CD14-positive monocyte (primary cell): ENCODE data around the gene MTSS2. TPM values are rescaled to one million over a fixed set of nuclear protein-coding genes. Genes with fewer than 3 reads are reported as not detected.

ENCODE experiments used
- DNase-seq, 3 donors: peaks; one replicate each; pipeline ENCODE4 v3.0.0-alpha.2; 2011 to 2022
- H2AFZ ChIP-seq: 2 replicates; pipeline ENCODE4 v1.6.0; 2012; ENCODE audit warnings: mild to moderate bottlenecking, low read depth, low read length, inconsistent platforms; ENCODE audit not compliant: insufficient read depth, poor library complexity, severe bottlenecking
- H3K27ac ChIP-seq, 2 donors: 1 replicate in 1 of 2; 2 replicates in 1 of 2; pipeline ENCODE4 v1.5.1; 2012 to 2013; ENCODE audit warnings: low read length in 2 of 2, control low read depth in 1 of 2, inconsistent platforms in 1 of 2, low read depth in 1 of 2, mild to moderate bottlenecking in 1 of 2
- H3K27me3 ChIP-seq, 2 donors: one replicate each; pipeline versions ENCODE4 v1.6.0 to v1.6.1; 2011 to 2013; ENCODE audit warnings: low read length in 2 of 2; ENCODE audit not compliant: control insufficient read depth in 2 of 2, insufficient read depth in 2 of 2
- H3K36me3 ChIP-seq, 2 donors: replicated peaks in 1 of 2; 1 replicate in 1 of 2; 2 replicates in 1 of 2; pipeline versions ENCODE4 v1.5.1 to v1.6.1; 2012 to 2013; ENCODE audit warnings: low read length in 2 of 2, control low read depth in 1 of 2, inconsistent platforms in 1 of 2, mild to moderate bottlenecking in 1 of 2; ENCODE audit not compliant: insufficient read depth in 2 of 2, control insufficient read depth in 1 of 2
- H3K4me1 ChIP-seq, 2 donors: 1 replicate in 1 of 2; 2 replicates in 1 of 2; pipeline versions ENCODE4 v1.5.1 to v1.6.1; 2012 to 2013; ENCODE audit warnings: low read length in 2 of 2, control low read depth in 1 of 2, inconsistent platforms in 1 of 2, mild to moderate bottlenecking in 1 of 2, moderate library complexity in 1 of 2; ENCODE audit not compliant: insufficient read depth in 2 of 2, control insufficient read depth in 1 of 2
- H3K4me2 ChIP-seq: replicated peaks from 2 replicates; pipeline ENCODE3; 2012; ENCODE audit warnings: low read length, moderate library complexity, mild to moderate bottlenecking; ENCODE audit not compliant: poor library complexity, severe bottlenecking; ENCODE audit errors: extremely low read depth
- H3K4me3 ChIP-seq, 3 experiments: fragments of 200-600 bp in 1 of 3; sonication (generic) in 1 of 3; replicated peaks in 1 of 3; 1 replicate in 2 of 3; 2 replicates in 1 of 3; pipeline ENCODE4 v1.5.1; 2011 to 2013; ENCODE audit warnings: low read length in 3 of 3, mild to moderate bottlenecking in 3 of 3, control low read depth in 2 of 3, low read depth in 2 of 3, inconsistent platforms in 1 of 3, moderate library complexity in 1 of 3
- H3K79me2 ChIP-seq: 2 replicates; pipeline ENCODE4 v1.6.0; 2012; ENCODE audit warnings: mild to moderate bottlenecking, control low read depth, inconsistent platforms, low read length, moderate library complexity; ENCODE audit not compliant: insufficient read depth
- H3K9ac ChIP-seq: 2 replicates; pipeline ENCODE4 v1.6.0; 2017; ENCODE audit warnings: low read length, mild to moderate bottlenecking; ENCODE audit not compliant: insufficient read depth, poor library complexity, severe bottlenecking
- H3K9me3 ChIP-seq, 2 donors: replicated peaks in 1 of 2; 1 replicate in 1 of 2; 2 replicates in 1 of 2; pipeline versions ENCODE4 v1.5.1 to v1.6.1; 2012 to 2013; ENCODE audit warnings: low read length in 2 of 2, control low read depth in 1 of 2; ENCODE audit not compliant: control insufficient read depth in 1 of 2, insufficient read depth in 1 of 2
- H4K20me1 ChIP-seq: 2 replicates; pipeline ENCODE4 v1.6.0; 2012; ENCODE audit warnings: mild to moderate bottlenecking, low read length, control low read depth, moderate library complexity; ENCODE audit not compliant: insufficient read depth
- H3K27ac Mint-ChIP-seq, 7 donors: one replicate each; pipeline ENCODE4 v1.8.0; 2020; ENCODE audit warnings: mild to moderate bottlenecking in 7 of 7, mixed read lengths in 7 of 7, moderate library complexity in 6 of 7, inconsistent platforms in 2 of 7
- H3K27me3 Mint-ChIP-seq, 3 donors: one replicate each; pipeline ENCODE4 v1.8.0; 2021 to 2022; ENCODE audit warnings: low read depth in 3 of 3, mild to moderate bottlenecking in 3 of 3, mixed read lengths in 3 of 3, moderate library complexity in 3 of 3, inconsistent platforms in 1 of 3
- H3K36me3 Mint-ChIP-seq, 2 donors: one replicate each; pipeline ENCODE4 v1.8.0; 2020; ENCODE audit warnings: mixed read lengths in 2 of 2, inconsistent platforms in 1 of 2, mild to moderate bottlenecking in 1 of 2
- H3K4me1 Mint-ChIP-seq: one replicate; pipeline ENCODE4 v1.8.0; 2020; ENCODE audit warnings: mild to moderate bottlenecking, mixed read lengths
- H3K4me3 Mint-ChIP-seq, 2 donors: one replicate each; pipeline ENCODE4 v1.8.0; 2020; ENCODE audit warnings: mild to moderate bottlenecking in 2 of 2, mixed read lengths in 2 of 2, moderate library complexity in 1 of 2
- H3K9me3 Mint-ChIP-seq, 7 donors: one replicate each; pipeline ENCODE4 v1.8.0; 2020 to 2022; ENCODE audit warnings: mixed read lengths in 7 of 7, mild to moderate bottlenecking in 6 of 7, moderate library complexity in 6 of 7, inconsistent platforms in 2 of 7
- CTCF ChIP-seq: fragments of 200-600 bp; IDR thresholded peaks from one replicate; pipeline ENCODE4 v1.8.0; 2022; ENCODE audit warnings: antibody characterized with exemption, mild to moderate bottlenecking
- WGBS: methylation state at CpG from one replicate; pipeline ENCODE4 v1.1.5; 2013; ENCODE audit warnings: missing lambda C conversion rate; ENCODE audit not compliant: insufficient coverage; 5-methylcytosine and 5-hydroxymethylcytosine counted together
- intact Hi-C, 2 donors: fragments of 100-400 bp; cut with micrococcal nuclease; formaldehyde crosslinking; loops; one replicate each; pipeline versions ENCODE4 v1.15.0 to v1.15.1; 2023
- polyA plus RNA-seq, 3 donors: library from polyadenylated mRNA; depleted of rRNA in 1 of 3; unstranded in 2 of 3; stranded (reverse) in 1 of 3; fragments of 300-500 nt in 2 of 3; fragments of >200 nt in 1 of 3; fragmentation: Illumina TruSeq in 2 of 3; gene quantifications; 1 replicate in 2 of 3; 2 replicates in 1 of 3; pipeline ENCODE4 v1.2.3, GENCODE V29; 2012 to 2021

MTSS2 gene
- polyA plus RNA-seq, 3 donors: 1.5 TPM; not detected in 2

GRCh38 chr16:70703835-70704381 is 18.1 kb upstream of the MTSS2 start:
- H3K9ac ChIP-seq: no peak overlapping the region
- peaks cover 20% of the 10 kb centered on the region for H3K4me1 Mint-ChIP-seq
- H3K4me2 ChIP-seq: no peak overlapping the region
- no peak overlapping the region for H3K4me3 Mint-ChIP-seq
- peaks cover 7% of the 10 kb centered on the region for H4K20me1 ChIP-seq
- H3K27me3 Mint-ChIP-seq: peaks cover 0 to 2% (median 0%) of the 10 kb centered on the region in 3 donors
- no peaks in the 10 kb centered on the region for H3K27me3 ChIP-seq
- H3K4me3 ChIP-seq: no peak overlapping the region
- no peak overlapping the region for H3K27ac ChIP-seq
- no peaks in the 10 kb centered on the region for H3K79me2 ChIP-seq
- no peaks in the 10 kb centered on the region for H3K9me3 ChIP-seq
- DNase-seq: no peak
- H3K36me3 Mint-ChIP-seq: peaks cover 25 to 42% of the 10 kb centered on the region in 2 donors
- H3K36me3 ChIP-seq: peaks cover 12 to 26% of the 10 kb centered on the region in 2 donors
- H2AFZ ChIP-seq: no peak overlapping the region
- intact Hi-C loops: no loop called here
- TF ChIP-seq CTCF: no peak
- WGBS: 93% methylated on average over 4 of the region's 6 CpGs
- no peaks in the 10 kb centered on the region for H3K4me1 ChIP-seq
- H3K9me3 Mint-ChIP-seq: no peaks in the 10 kb centered on the region
- peak overlapping the region in 1 of 7 donors; percentile 25 for H3K27ac Mint-ChIP-seq

- 86% methylated on average over 16 of the region's 16 CpGs for WGBS
- Histone ChIP-seq H3K9me3 (no peaks in the 10 kb centered on the region), H3K9ac (peak overlapping the region; percentile 8), H2AFZ (no peak overlapping the region), H3K36me3 (peaks cover 16 to 26% of the 10 kb centered on the region in 2 donors), H3K79me2 (no peaks in the 10 kb centered on the region), H3K4me3 (no peak overlapping the region), H3K4me1 (peaks cover under 1 to 3% of the 10 kb centered on the region in 2 donors), H4K20me1 (peaks cover 9% of the 10 kb centered on the region), H3K27me3 (no peaks in the 10 kb centered on the region), H3K27ac (no peak overlapping the region), H3K4me2 (no peak overlapping the region)
- Mint-ChIP-seq H3K4me3 (no peak overlapping the region), H3K27ac (peak overlapping the region in 3 of 7 donors; percentile 45 to 67 (median 58)), H3K9me3 (no peaks in the 10 kb centered on the region), H3K27me3 (peaks cover 0 to 2% (median 0%) of the 10 kb centered on the region in 3 donors), H3K4me1 (peaks cover 20% of the 10 kb centered on the region), H3K36me3 (peaks cover 21 to 40% of the 10 kb centered on the region in 2 donors)
- no peak for TF ChIP-seq CTCF
- intact Hi-C loops: no loop called here
- DNase-seq: no peak
Observed at GRCh38 chr16:70703041-70703834, 17.4 kb upstream of the MTSS2 start.
